ENCODE measurements around the gene TMOD3. TPM values are rescaled to one million over a fixed set of nuclear protein-coding genes. Genes with fewer than 3 reads are reported as not detected.

Gene TMOD3
- total and polyA plus RNA-seq, 5 donors from 2014 or later: 28.3 to 68.2 (median 33.9) TPM

DNA sequence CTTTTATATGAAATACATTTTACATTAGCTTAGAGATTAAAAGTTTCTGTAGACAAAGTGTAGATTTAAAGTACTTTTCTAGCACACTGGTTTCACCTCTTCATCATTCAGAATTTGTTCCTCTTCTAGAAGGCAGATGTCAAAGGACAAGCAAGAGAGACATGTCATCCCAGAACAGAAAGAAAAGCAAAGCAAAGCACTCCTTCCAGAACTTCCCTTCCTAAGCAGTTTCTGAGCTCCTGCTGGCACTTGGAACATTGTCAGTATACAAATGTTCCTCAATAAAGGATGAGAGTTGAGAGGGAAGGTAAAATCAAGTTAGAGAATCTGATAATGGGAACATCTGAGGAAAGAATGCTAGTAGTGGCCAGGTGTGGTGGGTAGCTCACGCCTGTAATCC, 26.2 kb downstream of the TMOD3 start:
- Histone ChIP-seq H3K9me3 (ENCODE audit: control insufficient read depth in 2 of 2, low read length in 2 of 2) (no peaks in the 10 kb centered on the region), H3K4me3 (ENCODE audit: low read depth, low read length) (no peak overlapping the region), H3K36me3 (ENCODE audit: control insufficient read depth, insufficient read depth, low read length) (no peaks in the 10 kb centered on the region), H3K4me1 (ENCODE audit: control insufficient read depth, insufficient read depth, low read length, poor library complexity, severe bottlenecking) (peaks cover 5% of the 10 kb centered on the region), H3K27me3 (ENCODE audit: control insufficient read depth, insufficient read depth, low read length) (no peaks in the 10 kb centered on the region), H3K27ac (ENCODE audit: insufficient read depth, low read length, poor library complexity, severe bottlenecking) (no peak overlapping the region)
- Mint-ChIP-seq H3K9me3 (no peaks in the 10 kb centered on the region), H3K4me1 (peaks cover 37 to 86% (median 66%) of the 10 kb centered on the region in 4 donors), H3K36me3 (peaks cover 11% of the 10 kb centered on the region), H3K4me3 (no peak overlapping the region), H3K27me3 (no peaks in the 10 kb centered on the region), H3K27ac (peak overlapping the region in 2 of 3 donors; percentile 60 to 82)
- no peak for DNase-seq
- ATAC-seq (ENCODE audit: low read depth in 2 of 2): no peak

DNA sequence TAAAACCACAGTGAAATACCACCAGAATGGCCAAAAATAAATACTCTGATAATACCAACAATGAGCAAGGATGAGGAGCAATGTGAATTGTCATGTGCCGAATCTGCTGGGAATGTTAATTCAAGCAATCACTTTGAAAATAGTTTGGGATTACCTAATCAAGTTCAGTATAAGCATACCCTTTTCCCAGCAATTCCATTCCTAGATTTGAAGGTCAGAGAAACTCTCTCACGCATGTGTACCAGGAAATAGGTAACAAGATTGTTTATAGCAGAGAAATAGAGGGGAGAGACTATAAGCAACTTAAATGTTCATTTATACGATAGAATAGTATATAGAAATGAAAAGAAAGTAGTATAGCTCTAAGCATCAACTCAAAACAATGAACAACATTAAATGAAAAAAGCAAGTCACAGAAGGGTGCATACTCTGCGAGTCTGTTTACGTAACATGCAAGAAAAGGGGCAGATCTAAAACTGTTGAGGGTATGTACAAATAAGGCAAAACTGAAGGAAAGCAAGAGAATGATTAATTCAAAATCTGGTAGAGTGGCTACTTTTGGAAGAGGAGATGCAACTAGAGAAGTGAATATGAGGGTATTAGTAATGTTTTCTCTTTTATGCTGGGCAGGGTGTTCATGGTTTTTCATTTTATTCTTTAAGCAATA, 27.4 kb downstream of the TMOD3 start:
- peaks cover 16% of the 10 kb centered on the region for H3K4me1 ChIP-seq (ENCODE audit: control insufficient read depth, insufficient read depth, low read length, poor library complexity, severe bottlenecking)

DNA sequence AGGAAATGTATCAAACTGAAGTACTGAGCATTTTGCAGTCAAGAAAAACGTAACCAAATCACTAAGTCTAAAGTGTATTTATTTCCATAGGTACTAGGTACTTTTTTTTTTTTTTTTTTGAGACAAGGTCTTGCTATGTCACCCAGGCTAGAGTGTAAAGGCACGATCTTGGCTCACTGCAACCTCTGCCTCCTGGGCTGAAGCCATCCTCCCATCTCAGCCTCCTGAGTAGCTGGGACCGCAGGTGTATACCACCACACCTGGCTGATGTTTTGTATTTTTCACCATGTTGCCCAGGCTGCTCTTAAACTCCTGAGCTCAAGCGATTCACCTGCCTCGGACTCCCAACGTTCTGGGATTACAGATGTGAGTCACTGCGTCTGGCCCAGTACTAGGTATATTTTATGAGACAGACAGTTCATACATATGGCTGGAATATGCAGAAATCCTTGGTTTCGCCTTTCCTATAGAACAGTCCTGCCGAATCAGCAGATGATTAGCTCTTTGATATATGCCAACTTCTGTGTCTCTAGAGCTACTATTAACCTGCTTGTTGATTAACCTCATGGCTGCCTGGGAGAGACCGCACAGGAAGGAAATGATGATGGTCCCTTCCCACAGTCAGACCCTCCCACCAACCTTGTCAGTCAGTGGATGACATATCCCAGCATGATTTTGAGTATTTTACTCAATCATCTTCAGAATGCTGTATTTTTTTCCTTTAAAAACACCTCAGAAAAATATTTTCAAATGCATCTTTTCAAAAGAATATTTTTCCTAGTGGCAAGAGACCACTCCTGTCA, 32.3 kb downstream of the TMOD3 start:
- peaks cover 31 to 70% (median 59%) of the 10 kb centered on the region in 4 donors for H3K4me1 Mint-ChIP-seq
- Histone ChIP-seq H3K27ac (ENCODE audit: insufficient read depth, low read length, poor library complexity, severe bottlenecking) (peak overlapping the region; percentile 74), H3K36me3 (ENCODE audit: control insufficient read depth, insufficient read depth, low read length) (peaks cover 22% of the 10 kb centered on the region), H3K27me3 (ENCODE audit: control insufficient read depth, insufficient read depth, low read length) (no peaks in the 10 kb centered on the region), H3K4me3 (ENCODE audit: low read depth, low read length) (peak overlapping the region; percentile 64), H3K9me3 (ENCODE audit: control insufficient read depth in 2 of 2, low read length in 2 of 2) (no peaks in the 10 kb centered on the region), H3K4me1 (ENCODE audit: control insufficient read depth, insufficient read depth, low read length, poor library complexity, severe bottlenecking) (peaks cover 21% of the 10 kb centered on the region)
- peak overlapping the region in 2 of 3 donors; percentile 91 to 95 for H3K27ac Mint-ChIP-seq
- no peaks in the 10 kb centered on the region for H3K9me3 Mint-ChIP-seq
- H3K4me3 Mint-ChIP-seq: peak overlapping the region; percentile 73 to 84 (median 81)
- DNase-seq (peak; percentile 47 to 86 (median 80)), ATAC-seq (ENCODE audit: low read depth in 2 of 2) (peak; percentile 100)
- no peaks in the 10 kb centered on the region for H3K27me3 Mint-ChIP-seq
- H3K36me3 Mint-ChIP-seq: peaks cover 30% of the 10 kb centered on the region

More for the DNA sequence above, 27.4 kb downstream of the TMOD3 start:
- DNase-seq: no peak
- Mint-ChIP-seq H3K36me3 (peaks cover 11% of the 10 kb centered on the region), H3K9me3 (no peaks in the 10 kb centered on the region), H3K27ac (peak overlapping the region in 2 of 3 donors; percentile 28 to 33), H3K27me3 (no peaks in the 10 kb centered on the region), H3K4me1 (peaks cover 45 to 86% (median 68%) of the 10 kb centered on the region in 4 donors), H3K4me3 (peak overlapping the region in 2 of 4 donors; percentile 1 to 16)
- H3K9me3 ChIP-seq (ENCODE audit: control insufficient read depth in 2 of 2, low read length in 2 of 2): no peaks in the 10 kb centered on the region
- no peaks in the 10 kb centered on the region for H3K27me3 ChIP-seq (ENCODE audit: control insufficient read depth, insufficient read depth, low read length)
- no peak overlapping the region for H3K4me3 ChIP-seq (ENCODE audit: low read depth, low read length)
- no peaks in the 10 kb centered on the region for H3K36me3 ChIP-seq (ENCODE audit: control insufficient read depth, insufficient read depth, low read length)
- ATAC-seq (ENCODE audit: low read depth in 2 of 2): no peak
- no peak overlapping the region for H3K27ac ChIP-seq (ENCODE audit: insufficient read depth, low read length, poor library complexity, severe bottlenecking)

DNA sequence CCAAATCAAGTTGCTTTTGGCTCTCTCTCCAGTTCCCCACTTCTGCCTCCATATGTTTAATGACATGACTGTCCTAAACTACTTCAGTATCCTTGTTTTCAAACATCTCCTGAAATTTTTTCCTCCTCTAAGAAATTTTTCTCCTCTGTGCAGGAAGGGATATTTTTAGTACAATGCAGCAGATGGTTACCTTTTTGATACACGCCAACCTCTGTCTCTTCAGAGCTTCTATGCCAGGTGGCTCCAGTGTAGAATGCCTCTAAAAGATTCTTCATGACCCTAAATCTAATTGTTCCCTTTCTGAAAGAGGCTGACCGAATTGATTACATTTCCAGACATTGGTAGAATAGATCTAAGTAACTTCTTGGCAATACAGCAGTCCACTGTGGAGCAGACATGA, 33.7 kb downstream of the TMOD3 start:
- ATAC-seq (ENCODE audit: low read depth in 2 of 2): no peak
- Mint-ChIP-seq H3K9me3 (no peaks in the 10 kb centered on the region), H3K4me1 (peaks cover 27 to 67% (median 60%) of the 10 kb centered on the region in 4 donors), H3K27ac (peak overlapping the region; percentile 86 to 95 (median 94)), H3K36me3 (peaks cover 39% of the 10 kb centered on the region), H3K27me3 (no peaks in the 10 kb centered on the region), H3K4me3 (peak overlapping the region in 2 of 4 donors; percentile 34 to 39)
- Histone ChIP-seq H3K4me1 (ENCODE audit: control insufficient read depth, insufficient read depth, low read length, poor library complexity, severe bottlenecking) (peaks cover 21% of the 10 kb centered on the region), H3K27me3 (ENCODE audit: control insufficient read depth, insufficient read depth, low read length) (no peaks in the 10 kb centered on the region), H3K9me3 (ENCODE audit: control insufficient read depth in 2 of 2, low read length in 2 of 2) (no peaks in the 10 kb centered on the region), H3K4me3 (ENCODE audit: low read depth, low read length) (no peak overlapping the region), H3K27ac (ENCODE audit: insufficient read depth, low read length, poor library complexity, severe bottlenecking) (no peak overlapping the region), H3K36me3 (ENCODE audit: control insufficient read depth, insufficient read depth, low read length) (peaks cover 36% of the 10 kb centered on the region)
- DNase-seq: no peak

DNA sequence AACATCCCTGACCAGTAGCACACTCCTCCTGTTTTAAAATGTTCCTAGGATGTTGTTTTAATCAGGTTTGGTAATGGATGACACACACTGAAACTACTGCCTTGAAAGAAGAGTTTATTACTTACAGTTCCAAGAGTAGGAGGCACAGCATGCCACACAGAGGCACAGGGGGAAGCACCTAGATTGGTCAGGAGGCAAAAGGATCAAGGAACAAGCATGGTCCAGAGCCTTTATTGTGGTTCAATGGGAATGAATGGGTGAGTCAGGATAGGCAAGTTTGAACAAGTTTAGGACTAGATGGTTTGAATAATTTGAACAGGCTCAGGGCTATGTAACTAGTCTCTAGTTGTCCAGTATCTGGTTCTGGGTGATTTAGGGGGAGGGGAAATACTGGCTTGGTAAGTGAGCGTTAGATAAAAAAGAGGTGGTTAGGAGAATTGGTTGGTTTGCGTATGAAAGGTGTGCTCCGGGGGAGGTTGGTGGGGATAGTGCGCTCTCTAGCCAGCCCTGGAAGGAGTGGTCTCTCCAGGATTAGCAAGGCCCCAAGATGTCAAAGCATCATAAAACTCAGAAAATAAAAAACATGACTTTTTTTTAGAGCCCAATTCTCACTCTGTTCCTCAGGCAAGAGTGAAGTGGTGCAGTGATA, 35.1 kb downstream of the TMOD3 start:
- Histone ChIP-seq H3K9me3 (ENCODE audit: control insufficient read depth in 2 of 2, low read length in 2 of 2) (no peaks in the 10 kb centered on the region), H3K4me3 (ENCODE audit: low read depth, low read length) (no peak overlapping the region), H3K27ac (ENCODE audit: insufficient read depth, low read length, poor library complexity, severe bottlenecking) (no peak overlapping the region), H3K36me3 (ENCODE audit: control insufficient read depth, insufficient read depth, low read length) (peaks cover 49% of the 10 kb centered on the region), H3K4me1 (ENCODE audit: control insufficient read depth, insufficient read depth, low read length, poor library complexity, severe bottlenecking) (peaks cover 21% of the 10 kb centered on the region), H3K27me3 (ENCODE audit: control insufficient read depth, insufficient read depth, low read length) (no peaks in the 10 kb centered on the region)
- peaks cover 31 to 64% (median 55%) of the 10 kb centered on the region in 4 donors for H3K4me1 Mint-ChIP-seq
- no peaks in the 10 kb centered on the region for H3K9me3 Mint-ChIP-seq
- H3K4me3 Mint-ChIP-seq: peak overlapping the region in 1 of 4 donors; percentile 5
- H3K36me3 Mint-ChIP-seq: peaks cover 42% of the 10 kb centered on the region
- ATAC-seq (ENCODE audit: low read depth in 2 of 2) (no peak), DNase-seq (no peak)
- H3K27me3 Mint-ChIP-seq: no peaks in the 10 kb centered on the region
- H3K27ac Mint-ChIP-seq: peak overlapping the region; percentile 50 to 86 (median 72)

DNA sequence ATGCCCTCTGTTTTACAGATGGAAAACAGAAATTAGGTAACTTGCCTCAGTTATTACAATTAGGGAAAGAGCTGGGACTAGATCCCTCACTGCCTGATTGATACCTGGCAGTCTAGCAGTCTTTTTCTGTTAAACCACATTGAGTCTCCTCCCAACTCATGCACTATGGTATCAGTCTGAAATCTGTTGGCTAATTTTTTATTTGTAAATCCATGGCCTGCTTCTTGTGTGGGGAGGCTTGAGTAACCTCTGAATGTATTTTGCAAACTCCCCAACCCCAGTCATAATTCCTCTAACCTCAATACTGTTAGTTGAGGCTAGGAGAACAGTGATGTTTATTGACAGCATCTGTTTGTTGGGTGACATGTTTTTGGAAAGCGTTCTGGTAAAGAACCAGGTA, 35.9 kb downstream of the TMOD3 start:
- Mint-ChIP-seq H3K9me3 (no peaks in the 10 kb centered on the region), H3K27me3 (no peaks in the 10 kb centered on the region), H3K4me1 (peaks cover 26 to 59% (median 49%) of the 10 kb centered on the region in 4 donors), H3K4me3 (peak overlapping the region in 1 of 4 donors; percentile 5), H3K36me3 (peaks cover 40% of the 10 kb centered on the region), H3K27ac (peak overlapping the region in 2 of 3 donors; percentile 50 to 72)
- no peaks in the 10 kb centered on the region for H3K9me3 ChIP-seq (ENCODE audit: control insufficient read depth in 2 of 2, low read length in 2 of 2)
- no peak overlapping the region for H3K27ac ChIP-seq (ENCODE audit: insufficient read depth, low read length, poor library complexity, severe bottlenecking)
- H3K4me3 ChIP-seq (ENCODE audit: low read depth, low read length): no peak overlapping the region
- no peaks in the 10 kb centered on the region for H3K27me3 ChIP-seq (ENCODE audit: control insufficient read depth, insufficient read depth, low read length)
- H3K4me1 ChIP-seq (ENCODE audit: control insufficient read depth, insufficient read depth, low read length, poor library complexity, severe bottlenecking): peaks cover 21% of the 10 kb centered on the region
- ATAC-seq (ENCODE audit: low read depth in 2 of 2) (no peak), DNase-seq (no peak)
- peaks cover 57% of the 10 kb centered on the region for H3K36me3 ChIP-seq (ENCODE audit: control insufficient read depth, insufficient read depth, low read length)

DNA sequence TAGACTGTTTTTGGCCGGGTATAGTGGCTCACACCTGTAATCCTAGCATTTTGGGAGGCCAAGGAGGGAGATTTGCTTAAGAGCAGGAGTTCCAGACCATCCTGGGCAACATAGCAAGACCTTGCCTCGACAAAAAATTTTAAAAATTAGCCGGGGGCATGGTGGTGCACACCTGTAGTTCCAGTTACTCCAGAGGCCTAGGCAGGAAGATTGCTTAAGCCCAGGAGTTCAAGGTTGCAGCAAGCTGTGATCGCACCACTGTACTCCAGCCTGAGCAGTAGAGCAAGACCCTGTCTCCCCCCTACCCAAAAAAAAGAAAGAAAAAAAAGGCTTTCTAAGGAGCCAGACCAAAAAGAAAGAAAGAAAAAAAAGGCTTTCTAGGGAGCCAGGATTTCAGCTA, 36.7 kb downstream of the TMOD3 start:
- DNase-seq (no peak), ATAC-seq (ENCODE audit: low read depth in 2 of 2) (no peak)
- H3K4me1 ChIP-seq (ENCODE audit: control insufficient read depth, insufficient read depth, low read length, poor library complexity, severe bottlenecking): peaks cover 16% of the 10 kb centered on the region
- H3K27me3 ChIP-seq (ENCODE audit: control insufficient read depth, insufficient read depth, low read length): no peaks in the 10 kb centered on the region
- peaks cover 21 to 53% (median 43%) of the 10 kb centered on the region in 4 donors for H3K4me1 Mint-ChIP-seq
- H3K36me3 ChIP-seq (ENCODE audit: control insufficient read depth, insufficient read depth, low read length): peaks cover 64% of the 10 kb centered on the region
- no peak overlapping the region for H3K4me3 ChIP-seq (ENCODE audit: low read depth, low read length)
- no peak overlapping the region for H3K4me3 Mint-ChIP-seq
- no peak overlapping the region for H3K27ac ChIP-seq (ENCODE audit: insufficient read depth, low read length, poor library complexity, severe bottlenecking)
- H3K9me3 ChIP-seq (ENCODE audit: control insufficient read depth in 2 of 2, low read length in 2 of 2): no peaks in the 10 kb centered on the region
- H3K27me3 Mint-ChIP-seq: no peaks in the 10 kb centered on the region
- H3K27ac Mint-ChIP-seq: peak overlapping the region in 2 of 3 donors; percentile 38 to 45
- peaks cover 48% of the 10 kb centered on the region for H3K36me3 Mint-ChIP-seq
- no peaks in the 10 kb centered on the region for H3K9me3 Mint-ChIP-seq
